Measurements from ENCODE around the gene DOCK8.

GRCh38 chr9:259405-260404 is 45.0 kb downstream of the DOCK8 start:
- TF ChIP-seq EZH2 (IDR thresholded peaks at IDR 0.05; ENCODE audit: insufficient read depth, poor library complexity, severe bottlenecking) (no peak), EZH2phosphoT487 (IDR thresholded peaks at IDR 0.05; ENCODE audit: insufficient read depth, low read depth) (no peak)

All from GM23248 (cell line).